Dedifferentiated amniotic fluid mesenchymal stem cell (primary cell): ENCODE results near the gene MEF2C.

Experiments
- DNase-seq: peaks from one replicate; pipeline ENCODE4 v3.0.0-alpha.2; 2016; ENCODE audit errors: extremely low spot score

Gene MEF2C

GRCh38 chr5:88888848-88889188, 5.8 kb upstream of the MEF2C start:
- peak; percentile 4 for DNase-seq

- no peak for DNase-seq
Measured at GRCh38 chr5:88888291-88888690, 5.3 kb upstream of the MEF2C start.

- DNase-seq = peak; percentile 5
Measured at GRCh38 chr5:88887342-88887741, 4.4 kb upstream of the MEF2C start.

GRCh38 chr5:88886746-88887341, 3.9 kb upstream of the MEF2C start:
- DNase-seq = no peak

GRCh38 chr5:88886252-88886651, 3.3 kb upstream of the MEF2C start:
- no peak for DNase-seq

GRCh38 chr5:88885002-88885401, 2.0 kb upstream of the MEF2C start:
- no peak for DNase-seq

GRCh38 chr5:88884608-88884877, 1.6 kb upstream of the MEF2C start:
- DNase-seq = no peak

GRCh38 chr5:88883836-88884607, 1.0 kb upstream of the MEF2C start:
- DNase-seq = peak; percentile 39

- no peak for DNase-seq
Measured at GRCh38 chr5:88882276-88883038, 527 bp downstream of the MEF2C start.

GRCh38 chr5:88881571-88881971, 1.4 kb downstream of the MEF2C start:
- DNase-seq = no peak

- no peak for DNase-seq
Measured at GRCh38 chr5:88880201-88880600, 2.8 kb downstream of the MEF2C start.

GRCh38 chr5:88879724-88880123, 3.3 kb downstream of the MEF2C start:
- no peak for DNase-seq

- DNase-seq = peak; percentile 41
Measured at GRCh38 chr5:88878976-88879375, 4.0 kb downstream of the MEF2C start.

GRCh38 chr5:88877826-88878225, 5.2 kb downstream of the MEF2C start:
- DNase-seq = no peak

GRCh38 chr5:88876714-88877113, 6.3 kb downstream of the MEF2C start:
- no peak for DNase-seq

- no peak for DNase-seq
Measured at GRCh38 chr5:88875341-88876234, 7.4 kb downstream of the MEF2C start.

GRCh38 chr5:88873447-88873846, 9.5 kb downstream of the MEF2C start:
- no peak for DNase-seq

- DNase-seq = no peak
Measured at GRCh38 chr5:88872971-88873370, 10.0 kb downstream of the MEF2C start.

- DNase-seq = no peak
Measured at GRCh38 chr5:88870285-88870684, 12.7 kb downstream of the MEF2C start.

- no peak for DNase-seq
Measured at GRCh38 chr5:88868468-88869068, 14.4 kb downstream of the MEF2C start.

GRCh38 chr5:88867638-88868037, 15.3 kb downstream of the MEF2C start:
- DNase-seq = no peak

- no peak for DNase-seq
Measured at GRCh38 chr5:88863523-88863922, 19.5 kb downstream of the MEF2C start.
